ENCODE data around the gene RPS19.
A peak's percentile ranks its signal among the peaks of the same experiment; 100 is the strongest.

The RPS19 gene

DNA sequence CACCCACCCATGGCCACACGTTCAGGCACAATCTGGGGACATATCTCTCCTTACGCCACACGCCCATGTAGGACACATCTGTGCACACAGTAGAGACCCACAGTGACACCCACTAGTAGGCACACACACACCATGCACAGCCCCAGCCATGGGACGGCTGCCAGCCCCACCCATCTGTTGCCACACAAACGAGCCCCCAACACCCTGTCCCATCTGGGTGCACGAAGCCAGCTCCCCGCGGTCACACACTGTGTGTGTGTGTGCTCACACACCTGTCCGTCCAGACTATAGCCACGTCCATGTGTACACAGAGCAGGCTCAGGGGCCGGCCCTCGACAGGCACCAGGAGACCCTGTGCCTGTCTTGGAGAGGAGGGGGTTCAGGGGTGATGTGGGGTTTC, 57.6 kb downstream of the RPS19 start:
- H3K4me3 ChIP-seq (ENCODE audit: low read depth, low read length) = no peak overlapping the region
- no peak for DNase-seq (ENCODE audit: low read depth)
- TF ChIP-seq, protein P1, sequence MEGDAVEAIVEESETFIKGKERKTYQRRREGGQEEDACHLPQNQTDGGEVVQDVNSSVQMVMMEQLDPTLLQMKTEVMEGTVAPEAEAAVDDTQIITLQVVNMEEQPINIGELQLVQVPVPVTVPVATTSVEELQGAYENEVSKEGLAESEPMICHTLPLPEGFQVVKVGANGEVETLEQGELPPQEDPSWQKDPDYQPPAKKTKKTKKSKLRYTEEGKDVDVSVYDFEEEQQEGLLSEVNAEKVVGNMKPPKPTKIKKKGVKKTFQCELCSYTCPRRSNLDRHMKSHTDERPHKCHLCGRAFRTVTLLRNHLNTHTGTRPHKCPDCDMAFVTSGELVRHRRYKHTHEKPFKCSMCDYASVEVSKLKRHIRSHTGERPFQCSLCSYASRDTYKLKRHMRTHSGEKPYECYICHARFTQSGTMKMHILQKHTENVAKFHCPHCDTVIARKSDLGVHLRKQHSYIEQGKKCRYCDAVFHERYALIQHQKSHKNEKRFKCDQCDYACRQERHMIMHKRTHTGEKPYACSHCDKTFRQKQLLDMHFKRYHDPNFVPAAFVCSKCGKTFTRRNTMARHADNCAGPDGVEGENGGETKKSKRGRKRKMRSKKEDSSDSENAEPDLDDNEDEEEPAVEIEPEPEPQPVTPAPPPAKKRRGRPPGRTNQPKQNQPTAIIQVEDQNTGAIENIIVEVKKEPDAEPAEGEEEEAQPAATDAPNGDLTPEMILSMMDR (conservative IDR thresholded peaks at IDR 0.05; ENCODE audit: low read depth, low read length) = no peak

DNA sequence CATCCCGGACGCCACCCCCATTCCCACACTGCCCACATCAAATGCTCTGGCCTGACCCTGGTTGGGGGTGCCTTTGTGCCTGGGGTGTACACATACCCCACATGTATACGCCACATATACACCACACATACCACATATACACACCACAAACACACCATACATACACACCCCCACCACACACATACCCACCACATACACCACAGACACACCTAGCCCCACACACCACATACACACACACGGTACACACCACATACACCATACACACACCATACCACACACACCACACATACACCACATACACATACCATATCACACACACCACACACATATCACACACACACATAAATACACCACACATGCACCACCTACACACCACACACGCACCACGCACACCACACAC, 58.0 kb downstream of the RPS19 start:
- DNase-seq (ENCODE audit: low read depth) = no peak
- H3K4me3 ChIP-seq (ENCODE audit: low read depth, low read length) = no peak overlapping the region
- TF ChIP-seq, protein P1 (conservative IDR thresholded peaks at IDR 0.05; ENCODE audit: low read depth, low read length) = no peak

DNA sequence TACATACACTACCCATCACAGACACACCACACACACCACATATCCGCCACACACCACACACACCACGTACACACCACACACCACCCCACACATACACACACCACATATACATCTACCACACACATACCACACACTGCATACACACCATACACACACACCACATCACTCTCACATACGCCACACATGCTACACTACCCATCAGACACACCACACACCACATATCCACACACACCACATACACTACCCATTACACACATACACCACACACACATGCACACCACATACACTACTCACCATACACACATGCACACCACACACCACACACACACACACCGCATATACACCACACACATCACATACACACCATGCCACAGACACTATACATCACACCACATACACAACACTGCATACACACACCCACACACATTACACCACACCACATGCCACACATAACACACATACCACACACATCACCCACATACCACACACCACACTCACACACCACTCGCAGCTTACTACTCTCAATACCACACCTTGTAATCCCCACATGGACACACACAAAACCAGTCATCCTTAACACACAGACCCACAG, 58.7 kb downstream of the RPS19 start:
- TF ChIP-seq, protein P1 (conservative IDR thresholded peaks at IDR 0.05; ENCODE audit: low read depth, low read length) = no peak
- no peak overlapping the region for H3K4me3 ChIP-seq (ENCODE audit: low read depth, low read length)
- DNase-seq (ENCODE audit: low read depth) = peak; percentile 30

DNA sequence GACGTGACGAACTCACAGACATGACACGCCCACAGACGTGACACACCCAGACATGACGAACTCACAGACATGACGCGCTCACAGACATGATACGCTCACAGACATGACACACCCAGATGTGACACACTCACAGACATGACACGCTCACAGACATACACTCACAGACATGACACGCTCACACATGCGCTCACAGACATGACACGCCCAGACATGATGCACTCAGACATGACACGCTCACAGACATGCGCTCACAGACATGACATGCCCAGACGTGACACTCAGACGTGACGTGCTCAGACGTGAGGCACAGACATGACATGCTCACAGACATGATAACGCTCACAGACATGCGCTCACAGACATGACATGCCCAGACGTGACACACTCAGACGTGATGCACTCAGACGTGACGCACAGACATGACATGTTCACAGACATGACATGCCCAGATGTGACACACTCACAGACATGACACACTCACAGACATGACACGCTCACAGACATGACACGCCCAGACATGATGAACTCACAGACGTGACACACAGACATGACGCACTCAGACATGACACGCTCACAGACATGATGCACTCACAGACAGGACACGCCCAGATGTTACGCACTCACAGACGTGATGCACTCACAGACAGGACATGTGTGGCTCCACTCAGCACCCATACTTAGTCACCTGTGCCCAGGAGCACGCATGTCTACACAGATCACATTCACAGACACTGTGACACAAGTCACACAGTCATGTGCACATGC, 60.1 kb downstream of the RPS19 start:
- no peak overlapping the region for H3K4me3 ChIP-seq (ENCODE audit: low read depth, low read length)
- DNase-seq (ENCODE audit: low read depth) = no peak
- TF ChIP-seq, protein P1 (conservative IDR thresholded peaks at IDR 0.05; ENCODE audit: low read depth, low read length) = no peak

DNA sequence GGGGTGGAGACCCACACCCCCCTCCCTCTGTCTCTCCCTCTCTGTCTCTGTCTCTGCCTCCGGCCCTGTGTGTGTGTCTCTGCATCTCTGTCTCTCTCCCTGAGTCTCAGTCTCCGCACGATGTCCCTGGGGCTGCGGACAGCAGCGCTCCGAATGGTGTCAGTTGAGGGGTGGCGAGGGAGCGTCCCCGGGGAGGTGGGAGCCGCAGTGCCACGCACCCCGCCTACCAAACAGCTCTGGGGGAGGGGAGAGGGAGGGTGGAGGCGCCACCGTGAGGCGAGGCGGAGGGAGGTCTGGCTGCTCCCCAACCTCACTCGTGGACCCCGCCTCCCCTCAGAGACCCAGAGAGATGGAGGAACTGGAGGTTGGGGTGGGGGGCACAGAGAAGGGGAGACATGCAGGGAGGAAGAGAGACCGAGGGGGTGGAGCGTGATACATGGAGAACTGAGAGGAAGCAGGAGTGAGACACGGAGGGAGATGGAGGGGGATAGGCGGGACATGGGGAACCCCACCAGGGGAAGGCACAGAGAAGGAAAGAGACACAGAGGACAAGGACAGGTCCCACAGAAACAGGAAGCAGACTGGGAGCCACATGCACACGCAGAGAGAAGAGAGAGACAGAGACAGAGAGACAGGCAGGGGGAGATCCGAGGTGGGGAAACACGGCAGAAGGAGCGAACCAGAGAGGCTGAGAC, 61.0 kb downstream of the RPS19 start:
- no peak overlapping the region for H3K4me3 ChIP-seq (ENCODE audit: low read depth, low read length)
- no peak for DNase-seq (ENCODE audit: low read depth)
- TF ChIP-seq, protein P1 (conservative IDR thresholded peaks at IDR 0.05; ENCODE audit: low read depth, low read length) = no peak

DNA sequence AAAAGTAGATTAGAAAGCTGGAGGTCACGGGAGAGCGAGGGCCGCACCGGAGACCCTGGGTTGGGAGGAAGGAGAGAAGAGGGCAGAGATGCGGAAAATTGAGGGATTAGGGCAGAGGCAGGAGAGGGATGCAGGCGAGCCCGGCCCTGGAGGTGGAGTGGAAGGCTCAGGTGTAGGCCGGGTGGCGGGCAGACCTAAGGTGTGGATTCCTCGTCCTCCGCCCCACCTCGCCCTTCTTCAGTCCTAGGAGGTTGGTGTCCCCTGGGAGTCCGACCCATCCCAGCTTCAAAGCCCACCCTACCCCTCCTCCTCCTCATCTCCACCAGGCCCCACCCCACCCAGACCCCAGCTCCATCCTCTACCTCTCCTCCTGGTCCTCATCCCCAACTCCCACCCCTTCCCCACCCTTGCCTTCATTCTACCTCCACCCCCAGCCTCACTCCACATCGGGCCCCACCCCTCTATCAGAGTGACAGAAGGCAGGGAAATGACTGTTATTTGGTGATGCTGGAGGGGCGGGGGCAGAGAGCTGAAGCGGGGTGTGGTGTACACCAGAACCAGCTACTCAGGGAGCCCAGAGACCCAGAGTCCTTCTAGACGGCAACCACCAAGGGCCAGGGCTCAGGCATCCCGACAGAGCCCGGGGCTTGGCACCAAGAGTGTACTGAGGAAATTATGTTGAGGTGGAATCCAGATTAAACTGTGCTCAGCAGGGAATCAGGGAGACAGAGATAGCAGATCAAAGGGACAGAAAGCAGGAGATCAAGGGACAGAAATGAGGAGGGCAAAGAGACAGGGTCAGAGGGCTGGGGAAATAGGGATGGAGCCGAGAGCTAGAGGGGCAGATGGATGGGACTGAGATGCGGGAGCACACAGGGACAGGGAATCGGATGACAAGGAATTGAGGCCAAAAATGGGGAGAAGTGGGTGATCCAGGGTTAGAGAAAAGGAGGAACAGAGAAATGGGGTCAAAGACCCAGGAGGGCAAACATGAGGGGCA, 61.8 kb downstream of the RPS19 start:
- H3K4me3 ChIP-seq (ENCODE audit: low read depth, low read length) = no peak overlapping the region
- TF ChIP-seq, protein P1 (conservative IDR thresholded peaks at IDR 0.05; ENCODE audit: low read depth, low read length) = no peak
- no peak for DNase-seq (ENCODE audit: low read depth)
